HG03469 (cell line): ENCODE data around the gene LAGE3.

ENCODE experiments used
- ATAC-seq: cut with Tn5 transposase; IDR thresholded peaks from one replicate; pipeline ENCODE4 v1.9.1; 2021; ENCODE audit warnings: mild to moderate bottlenecking, moderate library complexity, moderate number of reproducible peaks; ENCODE audit not compliant: unreplicated experiment

The LAGE3 gene, protein sequence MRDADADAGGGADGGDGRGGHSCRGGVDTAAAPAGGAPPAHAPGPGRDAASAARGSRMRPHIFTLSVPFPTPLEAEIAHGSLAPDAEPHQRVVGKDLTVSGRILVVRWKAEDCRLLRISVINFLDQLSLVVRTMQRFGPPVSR

GRCh38 chrX:154478728-154479622 is at the start of gene LAGE3:
Gene LAGE3, minus strand, starts transcription at chrX:154479281. Its CDS starts 366 bp downstream, at chrX:154478915.
- peak; percentile 69 for ATAC-seq

GRCh38 chrX:154526901-154527675 is 48.0 kb upstream of the LAGE3 start:
- no peak for ATAC-seq

DNA sequence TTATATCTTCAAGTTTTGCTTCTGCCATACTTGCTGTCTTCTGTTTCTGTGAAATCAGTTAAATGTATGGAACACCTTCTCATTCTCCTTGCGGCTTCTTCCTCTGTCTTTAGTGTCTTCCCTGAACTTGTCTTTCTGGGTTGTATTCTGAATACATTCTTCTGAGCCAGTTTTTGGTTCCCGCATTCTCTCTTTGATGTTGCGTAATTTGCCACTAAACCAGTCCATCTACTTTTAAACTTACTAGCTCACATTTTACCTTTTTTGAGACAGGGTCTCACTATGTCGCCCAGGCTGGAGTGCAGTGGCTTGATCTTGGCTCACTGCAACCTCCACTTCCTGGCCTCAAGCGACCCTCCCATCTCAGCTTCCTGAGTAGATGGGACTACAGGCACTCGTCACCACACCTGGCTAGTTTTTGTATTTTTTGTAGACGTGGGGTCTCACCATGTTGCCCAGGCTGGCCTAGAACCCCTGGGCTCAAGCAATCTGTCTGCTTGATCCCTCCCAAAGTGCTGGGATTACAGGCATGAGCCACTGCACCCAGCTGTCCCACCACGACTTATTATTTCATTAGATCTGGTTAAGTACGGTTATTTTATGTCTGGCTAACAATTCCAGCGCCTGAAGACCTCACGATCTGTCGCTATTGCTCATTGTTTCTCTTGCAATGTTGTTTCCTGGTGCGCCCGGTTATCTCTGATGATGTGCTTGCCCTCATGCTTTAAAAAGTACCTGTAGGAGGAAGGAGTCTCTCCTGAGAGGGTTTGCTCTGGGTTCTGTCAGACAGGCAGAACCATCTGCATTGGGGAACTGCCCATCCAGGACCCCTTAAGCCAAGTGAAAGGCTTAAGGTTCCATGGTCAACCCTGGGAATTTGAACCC is 46.8 kb upstream of the LAGE3 start:
- ATAC-seq, result no peak

DNA sequence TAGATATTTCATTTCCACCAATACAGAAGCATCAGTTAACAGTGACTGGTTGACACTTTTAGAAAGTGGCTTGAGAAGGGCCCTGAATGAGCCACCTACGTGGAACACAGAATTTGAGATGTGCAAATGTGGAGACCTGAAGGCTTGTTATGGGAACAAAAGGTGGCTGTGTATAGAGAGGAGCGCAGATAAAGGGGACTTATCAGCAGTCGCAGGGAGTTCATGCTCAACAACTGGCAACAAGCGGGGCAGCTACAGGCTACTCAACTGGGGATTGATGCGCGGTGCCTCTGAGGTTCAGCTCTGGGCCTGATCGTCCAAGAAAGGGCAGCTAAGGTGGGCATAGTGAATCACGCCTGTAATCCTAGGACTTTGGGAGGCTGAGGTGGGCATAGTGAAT is 40.3 kb upstream of the LAGE3 start:
- ATAC-seq, result no peak

DNA sequence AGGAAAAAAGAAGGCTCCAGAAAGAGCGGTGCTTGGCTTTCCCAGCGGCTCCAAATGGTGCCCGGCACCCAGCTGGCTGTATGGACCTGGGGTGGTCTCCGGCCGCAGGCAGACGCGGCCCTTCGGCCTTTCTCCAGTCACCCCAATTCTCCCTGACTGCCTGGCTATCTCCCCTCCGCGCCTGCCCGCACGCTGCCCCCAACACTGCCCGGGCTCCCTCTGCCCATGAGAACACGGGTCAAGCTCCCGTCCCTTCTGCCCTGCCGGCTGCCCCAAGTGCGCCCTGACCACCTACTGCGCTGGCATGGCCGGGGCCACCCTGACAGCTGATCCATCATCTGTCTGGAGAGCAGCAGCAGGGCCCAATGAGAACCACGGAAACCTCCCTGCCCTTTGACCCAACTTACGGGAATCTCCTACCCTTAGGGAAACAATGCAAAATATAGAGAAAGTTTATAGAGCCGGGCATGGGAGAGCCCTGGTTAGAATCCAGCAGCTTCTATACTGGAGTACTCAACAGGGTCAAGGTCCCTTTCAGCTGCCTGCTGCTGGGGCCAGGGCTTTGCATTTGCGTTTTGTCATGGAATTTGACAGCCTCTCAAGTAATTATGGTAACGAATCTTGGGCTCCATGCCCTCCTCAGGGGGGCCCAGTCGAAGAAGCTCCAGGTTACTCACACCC is 38.2 kb upstream of the LAGE3 start:
- no peak for ATAC-seq

GRCh38 chrX:154516656-154517100 is 37.6 kb upstream of the LAGE3 start:
- peak; percentile 19 for ATAC-seq

GRCh38 chrX:154515966-154516655 is 37.0 kb upstream of the LAGE3 start, which contains the start of gene FAM3A:
Gene FAM3A, minus strand, starts transcription at chrX:154516232. Its CDS starts 460 bp downstream, at chrX:154515772.
- ATAC-seq, result peak; percentile 72

DNA sequence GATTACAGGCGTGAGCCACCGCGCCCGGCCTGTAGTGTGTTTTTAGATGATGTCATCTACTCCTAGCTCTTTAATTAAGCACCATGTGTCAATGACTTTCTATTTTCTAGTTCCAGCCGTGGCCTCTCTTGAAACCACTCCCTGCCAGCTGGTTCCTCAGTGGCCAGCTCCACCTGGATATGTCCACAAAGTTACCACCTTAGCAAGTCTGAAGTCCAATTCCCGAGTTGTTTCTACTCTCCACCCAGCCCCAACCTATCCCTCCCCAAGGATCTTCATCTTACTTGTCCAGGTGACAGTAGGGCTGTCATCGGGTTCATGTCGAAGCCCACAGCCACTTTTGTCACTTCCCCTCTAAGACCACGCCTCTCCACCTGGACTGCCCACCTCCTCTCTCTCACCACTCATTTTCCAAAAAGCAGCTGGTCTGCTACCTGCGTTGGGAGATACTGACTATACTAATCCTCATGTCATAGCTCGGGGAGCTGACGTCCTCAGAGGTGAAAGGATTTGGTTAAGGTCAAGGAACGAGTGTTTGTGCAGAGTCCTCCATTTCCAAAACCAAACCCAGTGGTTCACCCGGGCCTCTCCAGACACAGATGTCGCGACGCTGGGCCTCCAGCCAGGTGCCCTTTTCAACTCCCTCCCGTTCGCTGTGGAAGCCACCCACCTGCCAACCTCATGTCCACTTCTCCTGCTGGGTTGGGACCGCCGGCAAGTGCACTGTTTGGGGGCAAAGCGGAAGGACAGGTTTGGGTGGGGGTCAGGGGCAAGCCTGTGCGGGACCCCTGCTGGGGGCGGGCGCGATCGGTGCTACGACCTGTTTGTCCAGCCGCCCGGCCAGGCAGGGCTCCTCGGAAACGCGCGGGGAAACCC is 36.2 kb upstream of the LAGE3 start:
- ATAC-seq, result no peak

DNA sequence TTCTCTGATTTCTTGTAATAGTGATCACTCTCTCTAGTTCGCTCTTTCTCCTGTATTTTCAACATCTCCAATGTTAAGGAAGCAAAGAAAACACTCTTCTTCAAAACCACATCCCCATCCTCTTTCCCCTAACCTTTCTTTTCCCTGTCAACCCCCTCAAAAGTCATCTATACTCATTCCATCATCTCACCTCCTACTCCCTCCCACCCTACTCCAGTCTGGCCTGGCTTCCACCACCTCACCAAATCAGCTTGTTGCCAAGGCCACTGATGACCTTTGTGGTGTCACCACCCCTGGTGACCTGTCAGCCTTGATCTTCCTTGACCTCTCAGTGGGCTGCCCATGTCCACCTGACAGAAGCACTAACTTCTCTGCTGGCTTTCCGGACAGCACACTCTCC is 34.6 kb upstream of the LAGE3 start:
- no peak for ATAC-seq

GRCh38 chrX:154512879-154513553 is 33.9 kb upstream of the LAGE3 start:
- no peak for ATAC-seq

GRCh38 chrX:154511761-154512160 is 32.7 kb upstream of the LAGE3 start:
- no peak for ATAC-seq

DNA sequence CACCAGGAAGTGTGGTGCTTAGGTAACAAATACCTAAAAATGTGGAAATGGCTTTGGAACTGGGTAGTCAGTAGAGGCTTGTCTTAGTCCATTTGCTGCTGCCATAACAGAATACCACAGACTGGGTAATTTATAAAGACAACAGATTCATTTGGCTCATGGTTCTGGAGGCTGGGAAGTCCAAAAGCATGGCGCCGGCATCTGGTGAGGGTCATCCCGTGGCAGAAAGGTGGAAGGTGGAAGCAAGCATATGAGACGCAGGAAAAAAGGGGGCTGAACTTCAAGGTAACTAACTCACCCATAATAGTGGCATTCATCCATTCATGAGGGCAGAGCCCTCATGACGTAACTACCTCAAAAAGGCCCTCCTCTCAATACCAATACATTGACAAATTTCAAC is 30.4 kb upstream of the LAGE3 start:
- no peak for ATAC-seq

DNA sequence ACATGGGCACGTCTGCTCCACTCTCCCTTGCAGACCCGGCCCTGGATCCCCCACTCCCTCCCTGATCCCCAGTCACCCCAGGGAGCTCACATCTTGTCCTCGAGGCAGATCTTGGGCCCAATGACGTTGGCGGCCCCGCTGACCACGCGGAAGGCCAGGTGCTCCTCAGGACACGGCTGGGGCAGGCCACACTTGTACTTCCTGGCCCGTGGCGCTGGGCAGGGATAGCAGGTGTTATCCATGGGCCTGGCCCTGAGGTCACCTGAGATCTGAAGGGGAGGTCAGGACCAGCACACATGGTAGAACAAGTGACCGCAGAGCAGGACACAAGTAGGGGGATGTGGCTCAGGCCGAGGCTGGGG is 29.3 kb upstream of the LAGE3 start:
- ATAC-seq, result no peak

DNA sequence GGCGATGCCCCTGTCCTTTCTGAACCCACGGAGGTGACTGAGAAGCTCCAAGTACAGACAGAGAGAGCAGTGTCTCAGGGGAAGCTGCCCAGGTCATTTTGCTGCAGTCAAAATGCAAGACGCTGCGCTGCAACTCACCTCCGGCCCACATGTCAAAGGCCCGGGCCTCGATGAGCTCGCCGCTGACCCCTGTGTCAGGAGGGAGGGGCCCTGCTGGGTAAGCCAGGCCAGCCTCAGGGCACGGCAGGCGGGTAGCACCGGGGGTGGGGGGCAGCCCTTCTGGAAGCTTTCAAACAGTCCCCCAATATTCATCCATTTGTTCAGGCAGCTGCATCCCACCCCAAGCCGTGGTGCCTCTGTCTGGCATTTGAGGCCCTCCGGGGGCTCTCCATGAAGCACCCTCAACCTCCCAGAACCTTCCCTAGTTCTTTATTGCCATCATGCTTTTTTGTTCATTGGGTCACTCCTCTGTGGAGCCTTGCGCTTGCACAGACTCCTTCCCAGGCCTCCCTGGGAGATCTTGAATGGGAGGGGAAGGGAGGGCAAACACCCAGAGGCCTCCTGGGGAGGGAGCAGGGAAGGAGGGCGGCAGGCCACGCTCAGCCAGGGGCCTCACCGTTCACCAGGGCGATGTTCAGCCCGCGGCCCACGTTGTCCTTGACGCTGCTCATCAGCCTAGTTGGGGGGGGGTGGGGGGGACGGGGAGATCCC is 28.7 kb upstream of the LAGE3 start:
- no peak for ATAC-seq

- no peak for ATAC-seq
These were observed 27.6 kb upstream of the LAGE3 start for GRCh38 chrX:154506483-154507332.

DNA sequence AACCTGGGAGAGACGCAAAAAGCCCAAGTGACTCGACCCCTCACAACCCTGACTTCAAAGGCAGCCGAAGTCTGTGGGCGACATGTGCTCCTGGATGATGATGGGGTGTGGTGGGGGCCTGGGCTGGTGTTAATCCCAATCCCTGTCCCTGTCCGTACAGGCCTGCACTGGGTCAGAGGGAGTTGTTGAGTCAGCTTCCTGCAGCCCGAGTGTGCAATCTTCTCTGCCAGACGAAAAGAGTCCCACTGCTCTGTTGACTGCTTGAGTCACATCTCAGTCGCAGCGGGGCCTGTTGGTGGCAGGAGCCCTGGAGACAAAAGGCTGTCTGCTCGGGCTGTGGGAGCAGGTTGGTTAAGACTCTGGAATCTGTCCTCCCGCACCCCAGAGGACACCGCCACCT is 26.7 kb upstream of the LAGE3 start:
- ATAC-seq, result no peak
